Left ventricle myocardium inferior (tissue), 1 donor: ENCODE data around the gene CPT1A. TPM values are rescaled to one million over a fixed set of nuclear protein-coding genes. Genes with fewer than 3 reads are reported as not detected.
A peak's percentile ranks its signal among the peaks of the same experiment; 100 is the strongest.

ENCODE experiments used
- DNase-seq: peaks from one replicate; pipeline ENCODE4 v3.0.0-alpha.2; 2020
- H3K27ac ChIP-seq: fragments of 200-600 bp; replicated peaks from 2 replicates; pipeline ENCODE4 v1.8.0; 2021
- H3K27me3 ChIP-seq: fragments of 200-600 bp; 2 replicates; pipeline ENCODE4 v1.8.0; 2021; ENCODE audit warnings: low read depth
- H3K36me3 ChIP-seq: fragments of 200-600 bp; 2 replicates; pipeline ENCODE4 v1.8.0; 2021
- H3K4me1 ChIP-seq: fragments of 200-600 bp; 2 replicates; pipeline ENCODE4 v1.8.0; 2021
- H3K4me3 ChIP-seq: fragments of 200-600 bp; 2 replicates; pipeline ENCODE4 v1.8.0; 2021; ENCODE audit warnings: mild to moderate bottlenecking, moderate library complexity
- H3K9me3 ChIP-seq: fragments of 200-600 bp; replicated peaks from 2 replicates; pipeline ENCODE4 v1.8.0; 2021
- CTCF ChIP-seq: fragments of 200-600 bp; IDR thresholded peaks from 2 replicates; pipeline ENCODE4 v1.8.0; 2021; ENCODE audit warnings: antibody characterized with exemption, mild to moderate bottlenecking, borderline replicate concordance
- intact Hi-C: fragments of 100-400 bp; cut with micrococcal nuclease; formaldehyde crosslinking; loops from one replicate; pipeline ENCODE4 v1.11.0; 2022
- total RNA-seq: library from RNA; stranded (reverse); fragmentation: NEBNext Ultra II Directional; extraction: Animal tissue kit (Norgen Biotek cat#: 25700); gene quantifications from one replicate; pipeline ENCODE4 v1.2.1, GENCODE V29; 2021
- donor health status: DM: no; HTN: yes; CAD: no; lungs with severe emphysema.

CPT1A gene
- total RNA-seq, 1 donor from 2014 or later, result 73.1 TPM

- no peaks in the 10 kb centered on the region for H3K36me3 ChIP-seq
- no peaks in the 10 kb centered on the region for H3K9me3 ChIP-seq
- no peak overlapping the region for H3K4me3 ChIP-seq
- no peak overlapping the region for H3K27ac ChIP-seq
- no peak for DNase-seq
- intact Hi-C loops, result no loop called here
- peaks cover 7% of the 10 kb centered on the region for H3K27me3 ChIP-seq
- TF ChIP-seq CTCF, result no peak
- peaks cover 19% of the 10 kb centered on the region for H3K4me1 ChIP-seq
Measured at GRCh38 chr11:68852628-68853027, 10.9 kb upstream of the CPT1A start.

GRCh38 chr11:68848429-68848828 is 6.7 kb upstream of the CPT1A start:
- Histone ChIP-seq H3K27me3 (no peaks in the 10 kb centered on the region), H3K4me1 (peaks cover 14% of the 10 kb centered on the region), H3K27ac (no peak overlapping the region), H3K36me3 (no peaks in the 10 kb centered on the region), H3K9me3 (no peaks in the 10 kb centered on the region), H3K4me3 (no peak overlapping the region)
- no peak for TF ChIP-seq CTCF
- intact Hi-C loops, result no loop called here
- DNase-seq, result no peak

GRCh38 chr11:68847395-68847794 is 5.7 kb upstream of the CPT1A start:
- Histone ChIP-seq H3K27ac (no peak overlapping the region), H3K9me3 (no peaks in the 10 kb centered on the region), H3K4me3 (no peak overlapping the region), H3K27me3 (no peaks in the 10 kb centered on the region), H3K4me1 (peaks cover 24% of the 10 kb centered on the region), H3K36me3 (no peaks in the 10 kb centered on the region)
- TF ChIP-seq CTCF, result no peak
- DNase-seq, result no peak
- intact Hi-C loops, result no loop called here

GRCh38 chr11:68845351-68846002 is 3.8 kb upstream of the CPT1A start:
- intact Hi-C loops, result no loop called here
- TF ChIP-seq CTCF, result no peak
- Histone ChIP-seq H3K4me3 (no peak overlapping the region), H3K4me1 (peaks cover 39% of the 10 kb centered on the region), H3K27me3 (no peaks in the 10 kb centered on the region), H3K27ac (peak overlapping the region; percentile 95), H3K9me3 (no peaks in the 10 kb centered on the region), H3K36me3 (no peaks in the 10 kb centered on the region)
- no peak for DNase-seq

GRCh38 chr11:68844801-68845200 is 3.1 kb upstream of the CPT1A start:
- H3K27ac ChIP-seq, result peak overlapping the region; percentile 95
- H3K4me1 ChIP-seq, result peaks cover 46% of the 10 kb centered on the region
- no peaks in the 10 kb centered on the region for H3K36me3 ChIP-seq
- H3K9me3 ChIP-seq, result no peaks in the 10 kb centered on the region
- intact Hi-C loops, result no loop called here
- no peak overlapping the region for H3K4me3 ChIP-seq
- no peak for TF ChIP-seq CTCF
- no peaks in the 10 kb centered on the region for H3K27me3 ChIP-seq
- DNase-seq, result no peak
